PC-9 (cell line): ENCODE measurements around the gene PRR29.

Source experiments
- CTCF ChIP-seq: fragments of 200-600 bp; sonication (generic); conservative IDR thresholded peaks from 2 replicates; pipeline ENCODE4 v1.6.1; 2017; ENCODE audit warnings: mixed run types, antibody characterized with exemption, mild to moderate bottlenecking, moderate library complexity
- EZH2 ChIP-seq: fragments of 200-600 bp; sonication (generic); IDR thresholded peaks from 2 replicates; pipeline ENCODE4 v1.8.0; 2017; ENCODE audit warnings: antibody characterized with exemption, low read depth

GRCh38 chr17:63985387-63986140, 12.6 kb upstream of the PRR29 start:
- no peak for TF ChIP-seq CTCF
- no peak for TF ChIP-seq EZH2
